HG02870 (cell line): Measurements from ENCODE around the gene OR51D1.
A peak's percentile ranks its signal among the peaks of the same experiment; 100 is the strongest.

Source experiments
- ATAC-seq: cut with Tn5 transposase; IDR thresholded peaks from one replicate; pipeline ENCODE4 v1.9.1; 2021; ENCODE audit warnings: mild to moderate bottlenecking, moderate library complexity; ENCODE audit not compliant: unreplicated experiment

The OR51D1 gene, protein sequence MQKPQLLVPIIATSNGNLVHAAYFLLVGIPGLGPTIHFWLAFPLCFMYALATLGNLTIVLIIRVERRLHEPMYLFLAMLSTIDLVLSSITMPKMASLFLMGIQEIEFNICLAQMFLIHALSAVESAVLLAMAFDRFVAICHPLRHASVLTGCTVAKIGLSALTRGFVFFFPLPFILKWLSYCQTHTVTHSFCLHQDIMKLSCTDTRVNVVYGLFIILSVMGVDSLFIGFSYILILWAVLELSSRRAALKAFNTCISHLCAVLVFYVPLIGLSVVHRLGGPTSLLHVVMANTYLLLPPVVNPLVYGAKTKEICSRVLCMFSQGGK

DNA sequence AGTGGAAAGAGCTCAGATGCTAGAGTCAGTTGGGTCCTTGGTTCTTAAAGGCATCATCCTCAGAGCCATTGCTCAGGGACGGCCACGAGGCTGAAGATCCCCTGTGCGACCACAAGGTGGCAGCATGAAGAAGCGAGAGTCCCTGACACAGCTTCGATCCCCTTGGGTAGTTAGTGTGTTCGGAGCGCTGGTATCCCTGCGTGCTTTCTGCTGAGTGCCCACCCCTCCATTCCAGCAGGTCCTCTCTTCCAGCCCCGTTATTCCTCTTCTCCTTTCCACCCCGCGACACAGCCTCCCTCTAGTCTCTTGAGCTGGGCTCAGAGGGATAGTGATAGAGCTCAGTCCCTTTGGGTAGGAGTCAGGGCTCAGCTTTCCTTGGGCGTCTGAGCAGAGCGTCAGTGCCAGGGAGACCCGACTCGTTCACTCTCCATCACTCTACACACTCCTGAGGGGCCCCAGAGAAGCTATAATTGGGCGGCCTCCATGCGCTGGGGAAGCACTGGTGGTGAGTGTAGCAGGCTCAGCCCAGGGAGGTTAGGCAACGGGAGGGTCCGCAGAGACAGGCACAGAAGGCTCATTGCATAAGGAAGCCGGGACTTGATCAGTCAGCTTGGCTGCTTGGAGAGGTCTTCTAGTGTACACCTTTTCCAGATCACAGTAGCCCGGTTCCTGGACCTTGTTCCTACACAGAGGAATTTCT, at the start of gene OR51D1:
OR51D1 (plus strand) TSS at position 516 of the 700 bp plus-strand sequence. CDS start 2,314 bp downstream, outside the sequence.
- ATAC-seq, result peak; percentile 90

- ATAC-seq, result no peak
Measured at GRCh38 chr11:4589017-4589416, 48.3 kb upstream of the OR51D1 start.

- ATAC-seq, result no peak
Measured at GRCh38 chr11:4593739-4594138, 43.5 kb upstream of the OR51D1 start, which contains the start of gene OR52I1. Gene OR52I1, plus strand, starts transcription at chr11:4594039. Its CDS starts 0 bp downstream, at chr11:4594039.

DNA sequence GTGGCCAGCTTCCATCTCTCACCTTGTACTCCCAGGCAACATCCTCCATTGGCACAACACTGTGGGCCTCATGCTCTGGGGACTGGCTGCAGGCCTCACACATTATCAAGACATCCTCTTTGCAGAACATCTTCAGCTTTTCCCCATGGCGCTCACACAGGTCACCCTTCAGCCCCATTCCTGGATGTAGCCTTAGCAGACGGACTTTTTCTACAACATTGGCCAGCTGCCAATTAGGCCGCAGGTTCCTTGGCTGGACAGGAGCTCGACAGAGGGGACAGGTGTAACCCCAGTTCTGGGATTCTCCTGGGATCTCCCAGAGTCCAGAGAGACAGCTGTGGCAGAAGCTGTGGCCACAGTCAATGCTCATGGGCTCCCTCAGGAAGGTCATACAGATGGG, 32.2 kb upstream of the OR51D1 start:
- ATAC-seq, result no peak

DNA sequence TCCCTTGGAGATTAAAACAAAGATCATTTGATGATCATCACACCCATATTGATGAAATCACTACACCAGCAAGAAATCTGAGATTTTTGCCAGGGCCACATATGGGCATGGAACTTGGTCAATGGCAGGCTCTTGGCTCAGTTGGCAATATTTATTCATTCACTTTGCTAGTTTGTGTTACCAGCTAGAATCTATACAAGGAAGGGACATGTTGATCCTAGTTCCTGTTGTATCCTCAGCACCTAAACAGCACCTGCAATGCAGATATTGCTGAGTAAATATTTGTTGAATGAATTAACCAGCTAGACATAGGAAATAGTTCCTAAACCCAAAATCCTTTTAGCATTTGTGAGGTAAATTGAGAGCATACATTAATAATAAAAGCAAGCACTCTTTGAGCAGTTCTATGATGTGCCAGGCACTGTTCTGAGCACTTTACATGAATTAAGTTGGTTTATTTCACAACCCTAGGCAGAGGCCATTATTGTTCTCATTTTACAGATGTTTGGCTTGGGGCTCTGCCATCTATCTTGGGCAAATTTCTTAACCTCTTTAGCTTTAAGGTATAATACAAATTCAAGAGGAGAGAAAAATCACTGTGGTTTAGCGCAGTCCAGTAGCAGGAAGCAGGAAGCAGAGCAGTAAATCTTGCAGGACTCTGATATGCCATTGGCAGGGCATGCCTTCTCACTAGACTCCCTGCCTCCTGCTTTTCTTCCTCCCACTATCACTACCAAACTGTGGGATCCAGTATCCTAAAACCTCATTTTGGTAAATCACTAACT, 30.9 kb upstream of the OR51D1 start:
- ATAC-seq, result no peak

DNA sequence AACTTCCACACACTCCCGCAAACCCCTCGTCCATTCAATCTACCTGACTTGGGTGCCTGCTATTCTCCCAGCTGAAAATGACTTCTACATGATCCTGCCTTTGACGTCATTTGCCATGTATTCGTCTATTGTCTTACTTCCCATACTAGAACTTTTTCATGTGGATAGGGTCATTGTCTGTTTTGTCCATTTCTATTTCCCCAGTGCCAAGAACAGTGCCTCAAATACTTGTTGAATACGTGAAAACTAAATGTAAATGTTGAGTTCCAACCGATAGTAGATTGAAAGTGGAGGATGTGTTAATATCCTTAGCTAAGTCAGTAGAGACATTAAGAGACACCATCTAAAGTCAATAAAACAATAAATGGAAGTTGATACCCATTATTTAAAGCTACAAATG, 30.2 kb upstream of the OR51D1 start:
- ATAC-seq, result no peak

- peak; percentile 100 for ATAC-seq
Measured at GRCh38 chr11:4607781-4608666, 29.3 kb upstream of the OR51D1 start, which contains the start of gene TRIM68. Gene TRIM68, minus strand, starts transcription at chr11:4608231. Its CDS starts 2,727 bp downstream, at chr11:4605504.

DNA sequence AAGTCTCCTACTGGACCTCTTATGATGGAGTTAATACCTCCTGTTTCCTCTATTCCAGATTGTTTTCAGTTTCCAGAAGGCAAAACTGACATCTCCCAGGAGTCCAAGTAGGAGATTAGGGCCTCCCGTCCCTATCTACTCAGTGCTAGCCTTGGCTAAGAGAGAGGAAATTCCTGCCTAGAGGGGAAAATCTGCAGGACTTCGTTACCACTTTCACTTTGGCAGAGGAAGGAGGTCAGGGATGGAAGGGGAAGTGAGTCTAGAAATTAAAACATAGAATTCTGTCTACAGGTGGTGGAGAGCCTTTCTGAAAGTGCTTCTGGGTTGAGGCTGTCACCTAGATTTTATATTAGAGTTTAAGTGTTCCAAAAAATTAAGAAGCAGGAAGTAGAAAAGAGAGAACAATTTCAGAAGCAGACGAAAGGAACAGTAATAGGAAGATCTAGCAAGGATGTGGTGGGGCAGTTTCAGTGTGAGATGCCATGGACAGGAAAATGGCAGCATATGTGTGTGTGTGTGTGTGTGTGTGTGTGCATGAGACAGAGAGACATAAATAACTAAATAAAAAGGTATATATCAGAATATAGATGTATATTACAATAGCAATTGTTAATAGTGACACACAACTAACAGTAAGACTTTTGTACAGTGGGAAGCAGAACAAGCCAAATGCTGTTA, 26.9 kb upstream of the OR51D1 start:
- ATAC-seq, result no peak

GRCh38 chr11:4611986-4612385, 25.3 kb upstream of the OR51D1 start:
- ATAC-seq, result no peak

DNA sequence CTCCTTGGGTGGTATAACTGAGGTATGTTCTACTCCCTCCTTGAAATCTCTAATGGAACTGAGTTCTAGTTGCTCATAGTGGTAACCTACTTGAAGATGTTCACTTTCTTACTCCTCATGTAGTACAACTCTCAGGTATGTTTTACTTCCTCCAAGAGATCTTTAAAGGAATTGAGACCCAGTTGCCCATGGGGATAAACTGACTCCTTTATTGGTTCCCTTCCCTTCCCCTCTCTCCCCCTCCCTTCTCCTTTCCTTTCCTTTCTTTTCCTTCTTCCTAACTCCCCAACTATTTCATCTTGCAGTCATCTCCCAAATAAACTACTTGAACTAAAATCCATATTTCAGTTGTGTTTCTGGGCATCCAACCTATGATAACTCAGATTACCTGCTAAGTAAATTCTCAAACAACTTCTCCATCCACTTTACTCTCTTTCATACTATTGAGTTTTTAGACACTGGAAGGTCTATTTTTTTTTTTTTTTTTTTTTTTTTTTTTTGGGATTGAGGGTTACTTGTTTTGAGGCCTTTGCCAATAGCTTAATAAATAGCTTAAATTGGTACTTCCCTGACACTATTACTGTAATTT, 21.3 kb upstream of the OR51D1 start:
- no peak for ATAC-seq

DNA sequence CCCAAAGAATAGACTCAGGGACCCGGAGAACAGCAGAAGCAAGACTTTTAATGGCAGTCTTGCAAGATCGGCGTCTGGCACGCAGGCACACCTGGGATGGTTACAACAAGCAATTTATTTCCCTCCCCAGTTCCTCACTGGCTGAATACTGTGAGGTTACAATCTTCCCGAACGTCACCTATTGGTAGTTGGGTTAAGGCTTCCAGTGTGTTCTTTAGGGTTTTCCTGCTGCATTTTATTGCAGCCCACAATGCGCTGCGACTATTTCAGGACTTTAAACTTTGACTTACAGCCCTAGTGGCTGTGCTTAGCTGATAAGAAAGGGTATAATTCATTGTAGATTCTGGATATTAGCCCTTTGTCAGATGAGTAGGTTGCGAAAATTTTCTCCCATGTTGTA, 17.8 kb upstream of the OR51D1 start:
- no peak for ATAC-seq

DNA sequence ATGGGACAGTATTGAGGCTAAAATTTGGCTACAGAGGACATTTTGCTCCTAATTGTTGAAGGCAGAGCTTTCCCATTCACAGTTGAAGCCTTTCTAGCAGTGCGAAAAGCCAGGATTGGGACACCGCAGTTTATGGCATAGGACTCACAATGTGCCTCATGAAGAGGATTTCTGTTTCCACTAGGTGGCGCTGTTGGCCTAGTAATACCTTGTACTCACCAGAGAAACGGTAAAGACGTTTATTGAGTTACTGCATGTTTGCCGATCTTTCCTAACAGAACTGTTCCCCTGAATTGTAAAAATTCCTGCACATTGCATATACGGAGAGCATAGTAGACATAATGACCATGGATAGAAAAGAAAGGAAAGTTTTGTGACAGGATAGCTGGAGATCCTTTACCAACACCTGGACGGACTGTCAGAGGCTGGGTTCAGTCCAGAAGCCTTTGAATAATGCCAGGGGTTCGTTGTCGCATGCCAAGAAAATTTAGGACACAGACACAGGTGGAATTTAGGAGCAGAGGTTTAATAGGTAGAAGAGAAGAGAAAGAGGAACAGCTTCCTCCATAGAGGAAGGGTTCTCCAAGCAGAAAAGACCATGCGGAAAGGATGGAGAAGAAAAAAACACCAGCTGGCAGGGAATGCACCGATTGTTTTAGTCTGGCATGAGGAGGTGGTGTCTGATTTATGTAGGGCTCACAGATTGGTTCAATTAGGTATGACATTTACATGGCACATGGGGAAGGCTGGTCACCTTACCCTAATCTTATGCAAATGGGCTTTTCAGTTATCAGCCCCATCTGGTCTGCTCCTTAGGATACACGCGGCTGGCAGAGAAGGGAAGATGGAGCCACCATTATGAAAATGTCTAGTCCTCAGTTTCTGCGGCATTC, 10.8 kb upstream of the OR51D1 start:
- ATAC-seq, result no peak

DNA sequence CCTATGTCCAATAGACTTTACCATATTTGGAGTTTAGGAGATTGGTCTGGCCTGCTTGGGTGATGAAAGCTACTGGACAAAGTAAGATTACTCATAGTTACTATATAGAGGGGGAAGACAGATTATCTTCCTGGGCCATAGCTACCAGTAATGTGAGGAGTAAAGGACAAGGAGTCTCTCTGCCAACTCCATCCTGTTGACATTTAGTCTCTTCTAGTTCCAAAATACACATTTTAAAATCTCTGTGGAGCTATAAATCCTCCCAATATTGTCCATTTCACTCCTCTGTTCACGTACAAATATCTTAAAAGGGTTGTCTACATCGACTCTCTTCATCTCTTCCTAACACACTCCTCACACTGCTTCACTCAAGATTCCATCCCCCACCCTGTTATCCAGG, 1.1 kb upstream of the OR51D1 start:
- ATAC-seq, result no peak

DNA sequence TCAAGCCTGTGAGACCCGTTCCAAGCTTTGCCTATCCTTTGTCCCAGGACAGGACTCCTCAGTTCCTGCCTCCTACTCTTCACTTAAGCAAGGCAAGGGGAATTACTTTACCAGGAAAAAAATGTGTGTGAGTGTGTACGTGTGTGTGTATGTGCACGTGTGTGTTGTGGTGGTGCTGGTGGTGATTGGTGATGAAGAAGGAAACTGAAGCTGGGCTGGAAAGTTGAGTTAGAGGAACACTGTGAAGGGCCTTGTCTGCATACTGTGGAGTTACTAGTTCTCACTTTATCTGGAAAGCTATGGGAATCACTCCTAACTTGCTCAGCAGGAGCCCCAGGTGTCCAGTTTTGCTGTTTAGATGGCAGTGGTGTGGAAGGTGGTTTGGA, 378 bp downstream of the OR51D1 start:
- no peak for ATAC-seq

GRCh38 chr11:4639931-4640330, 2.7 kb downstream of the OR51D1 start:
- no peak for ATAC-seq

DNA sequence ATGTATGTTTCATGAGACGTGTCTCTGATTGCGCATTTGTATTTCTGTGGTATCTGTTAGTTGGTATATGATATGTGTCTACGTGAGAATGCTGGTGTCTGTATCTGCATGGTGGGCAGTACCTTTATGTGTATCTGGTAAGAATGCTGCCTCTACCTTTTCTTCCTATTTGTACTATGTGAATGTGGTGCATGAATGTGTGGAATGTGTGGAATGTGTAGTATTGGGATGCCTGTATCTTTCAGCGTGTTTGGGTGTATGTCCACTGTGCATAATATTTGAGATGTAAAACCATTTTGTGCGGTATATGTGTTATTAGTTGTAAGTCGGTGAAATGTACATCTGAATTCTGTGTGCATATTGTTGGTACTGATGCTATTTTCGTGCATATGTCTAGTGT, 4.2 kb downstream of the OR51D1 start:
- no peak for ATAC-seq

DNA sequence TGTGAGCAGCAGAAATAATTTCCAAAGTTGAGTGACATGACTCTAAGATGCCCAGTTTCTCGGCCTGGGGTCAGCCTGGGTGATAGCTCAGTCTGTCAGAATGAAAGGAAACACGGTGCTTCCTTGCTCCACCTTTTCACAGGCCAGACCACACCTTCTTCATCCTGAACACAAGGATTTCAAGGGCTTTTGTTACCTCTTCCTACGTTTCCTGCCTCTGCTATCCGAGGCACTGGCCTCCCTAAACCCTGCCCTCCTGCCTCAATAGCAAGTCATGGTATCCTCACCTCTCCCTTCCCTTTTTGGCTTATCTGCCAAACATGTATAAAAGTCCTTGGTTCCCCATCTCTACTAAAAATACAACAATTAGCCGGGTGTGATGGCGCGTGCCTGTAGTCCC, 4.8 kb downstream of the OR51D1 start:
- ATAC-seq, result no peak

DNA sequence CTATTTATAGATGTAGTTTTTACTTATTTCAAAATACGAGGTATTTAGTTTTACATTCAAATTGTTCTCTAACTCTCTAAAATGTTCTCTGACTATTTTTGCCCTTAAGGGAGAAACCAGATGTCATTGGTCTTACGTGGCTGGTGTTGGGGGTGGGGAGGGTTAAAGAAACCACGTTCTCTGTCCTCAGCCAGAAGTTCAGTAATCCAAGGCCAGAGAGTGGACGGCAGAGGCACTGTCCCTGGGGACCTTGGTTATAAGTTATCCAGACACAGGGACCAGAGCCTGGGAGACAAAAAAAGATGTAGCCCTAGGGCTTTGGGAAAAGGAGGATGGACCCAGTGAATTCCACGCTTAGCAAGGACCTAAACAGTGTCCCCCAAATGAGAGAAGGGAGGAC, 5.8 kb downstream of the OR51D1 start:
- no peak for ATAC-seq

DNA sequence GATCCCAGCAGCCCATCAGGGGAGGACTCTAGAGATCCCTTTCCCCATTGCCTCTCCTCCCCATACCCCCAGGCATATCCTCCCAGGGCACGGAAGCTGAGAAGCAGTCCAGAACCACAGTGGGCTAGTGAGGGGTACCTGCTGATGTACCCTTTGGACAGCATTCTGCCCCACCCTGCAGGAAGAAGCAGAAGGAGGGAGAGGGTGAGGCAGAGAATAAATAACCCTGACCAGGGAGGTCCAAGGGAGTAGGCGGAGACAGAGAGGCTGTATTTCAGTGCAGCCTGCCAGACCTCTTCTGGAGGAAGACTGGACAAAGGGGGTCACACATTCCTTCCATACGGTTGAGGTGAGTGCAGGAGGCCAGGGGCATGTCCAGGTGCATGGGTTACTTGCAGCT, 6.4 kb downstream of the OR51D1 start, which contains the start of gene OR51E1:
OR51E1 (plus strand) TSS at position 301 of the 400 bp plus-strand sequence. CDS start 8,545 bp downstream, outside the sequence.
- ATAC-seq, result no peak
